ENCODE results near the gene SYNPO. TPM values are rescaled to one million over a fixed set of nuclear protein-coding genes. Genes with fewer than 3 reads are reported as not detected.

The SYNPO gene
- total RNA-seq, 1 experiment from 2014 or later, result not detected

Other genes with a start within 250 kb of the SYNPO start
- 5,756 and 8,933 TPM in 2 replicates for gene CD74, start 227.8 kb upstream of the SYNPO start, total RNA-seq (2014; rRNA removed; shearing (Covaris generic); ENCODE audit: low replicate concordance)
- 3,040 and 3,750 TPM in 2 replicates for gene RPS14, start 190.9 kb upstream of the SYNPO start, total RNA-seq (2014; rRNA removed; shearing (Covaris generic); ENCODE audit: low replicate concordance)
- gene NDST1, start 132.5 kb upstream of the SYNPO start, total RNA-seq (2014; rRNA removed; shearing (Covaris generic); ENCODE audit: low replicate concordance), result 8.4 and 20.9 TPM in 2 replicates
- not detected in 2 replicates for gene MYOZ3, start 20.6 kb downstream of the SYNPO start, total RNA-seq (2014; rRNA removed; shearing (Covaris generic); ENCODE audit: low replicate concordance)
- gene RBM22, start 60.4 kb downstream of the SYNPO start, total RNA-seq (2014; rRNA removed; shearing (Covaris generic); ENCODE audit: low replicate concordance), result 35.9 and 53.2 TPM in 2 replicates
- gene DCTN4, start 118.4 kb downstream of the SYNPO start, total RNA-seq (2014; rRNA removed; shearing (Covaris generic); ENCODE audit: low replicate concordance), result 20.5 and 37.5 TPM in 2 replicates
- not detected in 2 replicates for gene SMIM3, start 138.1 kb downstream of the SYNPO start, total RNA-seq (2014; rRNA removed; shearing (Covaris generic); ENCODE audit: low replicate concordance)
- gene IRGM, start 205.9 kb downstream of the SYNPO start, total RNA-seq (2014; rRNA removed; shearing (Covaris generic); ENCODE audit: low replicate concordance), result 0.87 TPM in 1 of 2 replicates, not detected in the other

Measured in Karpas-422 (cell line).